HepG2 (cell line): ENCODE data around the gene FOCAD. TPM values are rescaled to one million over a fixed set of nuclear protein-coding genes. Genes with fewer than 3 reads are reported as not detected.
A peak's percentile ranks its signal among the peaks of the same experiment; 100 is the strongest.

Experiments
- EEA1 ChIP-seq: sonication (generic); formaldehyde crosslinking; IDR thresholded peaks from 2 replicates; pipeline ENCODE4 v1.5.1; 2020; ENCODE audit warnings: mild to moderate bottlenecking, missing genetic modification reagents, borderline replicate concordance
- NPAS2 ChIP-seq: sonication (generic); formaldehyde crosslinking; IDR thresholded peaks from 2 replicates; pipeline ENCODE4 v1.8.0; 2022; ENCODE audit warnings: mild to moderate bottlenecking, missing genetic modification reagents, borderline replicate concordance
- NR2F2 ChIP-seq: IDR thresholded peaks from 2 replicates; pipeline ENCODE4 v1.6.1; 2012; ENCODE audit warnings: low read depth, inconsistent platforms, borderline replicate concordance
- PPARG ChIP-seq: conservative IDR thresholded peaks from 2 replicates; pipeline ENCODE4 v1.6.1; 2016; ENCODE audit warnings: missing biosample characterization, missing genetic modification reagents
- SIX4 ChIP-seq: sonication (generic); formaldehyde crosslinking; IDR thresholded peaks from 2 replicates; pipeline ENCODE4 v1.4.0; 2020; ENCODE audit warnings: missing genetic modification reagents
- ZKSCAN5 ChIP-seq: sonication (generic); formaldehyde crosslinking; IDR thresholded peaks from 2 replicates; pipeline ENCODE4 v1.5.1; 2020; ENCODE audit warnings: mild to moderate bottlenecking, missing genetic modification reagents
- ZNF589 ChIP-seq: sonication (generic); formaldehyde crosslinking; conservative IDR thresholded peaks from 2 replicates; pipeline ENCODE4 v1.8.0; 2022; ENCODE audit warnings: mild to moderate bottlenecking, moderate library complexity, missing genetic modification reagents
- ZNF605 ChIP-seq: sonication (generic); formaldehyde crosslinking; IDR thresholded peaks from 2 replicates; pipeline ENCODE4 v1.8.0; 2022; ENCODE audit warnings: mild to moderate bottlenecking, missing genetic modification reagents
- ZNF776 ChIP-seq: sonication (generic); formaldehyde crosslinking; IDR thresholded peaks from 2 replicates; pipeline ENCODE4 v1.4.0; 2020; ENCODE audit warnings: mild to moderate bottlenecking, missing genetic modification reagents
- polyA plus RNA-seq, 8 experiments: library from polyadenylated mRNA; depleted of rRNA in 3 of 8; stranded (reverse) in 7 of 8; unstranded in 1 of 8; fragments of >200 nt; fragmentation: Illumina TruSeq in 4 of 8; extraction: Trizol in 4 of 8; gene quantifications; 2 replicates each; pipeline versions ENCODE4 v1.2.1 to v1.2.3, GENCODE V29; 2011 to 2016; ENCODE audit warnings: low read depth in 4 of 8, missing spikeins in 1 of 8, mixed read lengths in 1 of 8; ENCODE audit not compliant: insufficient read depth in 1 of 8
- total RNA-seq, 5 experiments: library from RNA; depleted of rRNA; stranded (reverse); fragments of >200 nt; fragmentation: Illumina TruSeq; extraction: Trizol; gene quantifications; 2 replicates each; pipeline ENCODE4 v1.2.3, GENCODE V29; 2016; ENCODE audit warnings: low read depth in 1 of 5
- TF ChIP-seq, protein P1 (sequence below): sonication (generic); formaldehyde crosslinking; IDR thresholded peaks from 2 replicates; pipeline ENCODE4 v1.4.0; 2020; ENCODE audit warnings: missing genetic modification reagents, borderline replicate concordance
- TF ChIP-seq, protein P2 (sequence below): sonication (generic); formaldehyde crosslinking; IDR thresholded peaks from 2 replicates; pipeline ENCODE4 v1.8.0; 2022; ENCODE audit warnings: mild to moderate bottlenecking, missing genetic modification reagents, moderate library complexity
- TF ChIP-seq, protein P3 (sequence below): sonication (generic); formaldehyde crosslinking; IDR thresholded peaks from 2 replicates; pipeline ENCODE4 v1.4.0; 2020; ENCODE audit warnings: missing genetic modification reagents
- TF ChIP-seq, protein P4 (sequence below): sonication (generic); formaldehyde crosslinking; IDR thresholded peaks from 2 replicates; pipeline ENCODE4 v1.5.0; 2020; ENCODE audit warnings: missing genetic modification reagents

The FOCAD gene
- total and polyA plus RNA-seq, 2 of the 13 experiments (the other 11 are each of a cell fraction or from before 2014, with no cell fraction given) = 18.0 to 31.1 TPM

DNA sequence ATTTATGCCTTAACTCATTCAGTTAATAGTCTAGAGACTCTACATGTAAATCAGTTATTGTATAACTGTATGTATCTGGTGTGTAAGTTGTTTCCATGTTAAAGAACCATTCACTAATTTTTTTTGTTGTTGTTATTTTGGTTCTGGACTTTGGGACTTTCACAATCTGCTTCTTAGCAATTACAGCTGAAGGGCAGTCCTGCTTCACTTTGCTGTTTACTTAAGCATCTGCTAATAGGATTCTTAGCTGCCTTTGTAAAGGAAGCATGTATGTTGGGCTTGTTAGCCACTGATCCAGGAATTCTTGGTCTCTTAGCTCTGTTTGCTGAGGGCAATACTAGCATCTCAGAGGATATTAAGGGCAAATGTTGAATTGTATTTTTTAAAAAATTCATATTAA lies 97.0 kb downstream of the FOCAD start (continued):
- TF ChIP-seq, protein P1, sequence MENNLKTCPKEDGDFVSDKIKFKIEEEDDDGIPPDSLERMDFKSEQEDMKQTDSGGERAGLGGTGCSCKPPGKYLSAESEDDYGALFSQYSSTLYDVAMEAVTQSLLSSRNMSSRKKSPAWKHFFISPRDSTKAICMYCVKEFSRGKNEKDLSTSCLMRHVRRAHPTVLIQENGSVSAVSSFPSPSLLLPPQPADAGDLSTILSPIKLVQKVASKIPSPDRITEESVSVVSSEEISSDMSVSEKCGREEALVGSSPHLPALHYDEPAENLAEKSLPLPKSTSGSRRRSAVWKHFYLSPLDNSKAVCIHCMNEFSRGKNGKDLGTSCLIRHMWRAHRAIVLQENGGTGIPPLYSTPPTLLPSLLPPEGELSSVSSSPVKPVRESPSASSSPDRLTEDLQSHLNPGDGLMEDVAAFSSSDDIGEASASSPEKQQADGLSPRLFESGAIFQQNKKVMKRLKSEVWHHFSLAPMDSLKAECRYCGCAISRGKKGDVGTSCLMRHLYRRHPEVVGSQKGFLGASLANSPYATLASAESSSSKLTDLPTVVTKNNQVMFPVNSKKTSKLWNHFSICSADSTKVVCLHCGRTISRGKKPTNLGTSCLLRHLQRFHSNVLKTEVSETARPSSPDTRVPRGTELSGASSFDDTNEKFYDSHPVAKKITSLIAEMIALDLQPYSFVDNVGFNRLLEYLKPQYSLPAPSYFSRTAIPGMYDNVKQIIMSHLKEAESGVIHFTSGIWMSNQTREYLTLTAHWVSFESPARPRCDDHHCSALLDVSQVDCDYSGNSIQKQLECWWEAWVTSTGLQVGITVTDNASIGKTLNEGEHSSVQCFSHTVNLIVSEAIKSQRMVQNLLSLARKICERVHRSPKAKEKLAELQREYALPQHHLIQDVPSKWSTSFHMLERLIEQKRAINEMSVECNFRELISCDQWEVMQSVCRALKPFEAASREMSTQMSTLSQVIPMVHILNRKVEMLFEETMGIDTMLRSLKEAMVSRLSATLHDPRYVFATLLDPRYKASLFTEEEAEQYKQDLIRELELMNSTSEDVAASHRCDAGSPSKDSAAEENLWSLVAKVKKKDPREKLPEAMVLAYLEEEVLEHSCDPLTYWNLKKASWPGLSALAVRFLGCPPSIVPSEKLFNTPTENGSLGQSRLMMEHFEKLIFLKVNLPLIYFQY (CRISPR knock-in tag) = no peak
- TF ChIP-seq, protein P2, sequence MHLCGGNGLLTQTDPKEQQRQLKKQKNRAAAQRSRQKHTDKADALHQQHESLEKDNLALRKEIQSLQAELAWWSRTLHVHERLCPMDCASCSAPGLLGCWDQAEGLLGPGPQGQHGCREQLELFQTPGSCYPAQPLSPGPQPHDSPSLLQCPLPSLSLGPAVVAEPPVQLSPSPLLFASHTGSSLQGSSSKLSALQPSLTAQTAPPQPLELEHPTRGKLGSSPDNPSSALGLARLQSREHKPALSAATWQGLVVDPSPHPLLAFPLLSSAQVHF = no peak
- no peak for TF ChIP-seq NPAS2 (CRISPR knock-in tag)
- TF ChIP-seq SIX4 (CRISPR knock-in tag) = no peak
- TF ChIP-seq, protein P3, sequence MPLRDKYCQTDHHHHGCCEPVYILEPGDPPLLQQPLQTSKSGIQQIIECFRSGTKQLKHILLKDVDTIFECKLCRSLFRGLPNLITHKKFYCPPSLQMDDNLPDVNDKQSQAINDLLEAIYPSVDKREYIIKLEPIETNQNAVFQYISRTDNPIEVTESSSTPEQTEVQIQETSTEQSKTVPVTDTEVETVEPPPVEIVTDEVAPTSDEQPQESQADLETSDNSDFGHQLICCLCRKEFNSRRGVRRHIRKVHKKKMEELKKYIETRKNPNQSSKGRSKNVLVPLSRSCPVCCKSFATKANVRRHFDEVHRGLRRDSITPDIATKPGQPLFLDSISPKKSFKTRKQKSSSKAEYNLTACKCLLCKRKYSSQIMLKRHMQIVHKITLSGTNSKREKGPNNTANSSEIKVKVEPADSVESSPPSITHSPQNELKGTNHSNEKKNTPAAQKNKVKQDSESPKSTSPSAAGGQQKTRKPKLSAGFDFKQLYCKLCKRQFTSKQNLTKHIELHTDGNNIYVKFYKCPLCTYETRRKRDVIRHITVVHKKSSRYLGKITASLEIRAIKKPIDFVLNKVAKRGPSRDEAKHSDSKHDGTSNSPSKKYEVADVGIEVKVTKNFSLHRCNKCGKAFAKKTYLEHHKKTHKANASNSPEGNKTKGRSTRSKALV = no peak
- no peak for TF ChIP-seq ZNF589 (CRISPR knock-in tag)
- TF ChIP-seq, protein P4, sequence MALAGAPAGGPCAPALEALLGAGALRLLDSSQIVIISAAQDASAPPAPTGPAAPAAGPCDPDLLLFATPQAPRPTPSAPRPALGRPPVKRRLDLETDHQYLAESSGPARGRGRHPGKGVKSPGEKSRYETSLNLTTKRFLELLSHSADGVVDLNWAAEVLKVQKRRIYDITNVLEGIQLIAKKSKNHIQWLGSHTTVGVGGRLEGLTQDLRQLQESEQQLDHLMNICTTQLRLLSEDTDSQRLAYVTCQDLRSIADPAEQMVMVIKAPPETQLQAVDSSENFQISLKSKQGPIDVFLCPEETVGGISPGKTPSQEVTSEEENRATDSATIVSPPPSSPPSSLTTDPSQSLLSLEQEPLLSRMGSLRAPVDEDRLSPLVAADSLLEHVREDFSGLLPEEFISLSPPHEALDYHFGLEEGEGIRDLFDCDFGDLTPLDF = no peak
- TF ChIP-seq EEA1 (CRISPR knock-in tag) = no peak
- TF ChIP-seq ZNF605 (CRISPR knock-in tag) = no peak
- no peak for TF ChIP-seq ZNF776 (CRISPR knock-in tag)
- TF ChIP-seq PPARG (CRISPR knock-in tag) = 0 out of 2 replicates have a peak, but pooled peaks have one; percentile 10
- no peak for TF ChIP-seq ZKSCAN5 (CRISPR knock-in tag)
- TF ChIP-seq NR2F2 = no peak
